Esophagus muscularis mucosa (tissue), 4 donors: ENCODE measurements around the gene CDH4. TPM values are rescaled to one million over a fixed set of nuclear protein-coding genes. Genes with fewer than 3 reads are reported as not detected.
"Not testable (repeated sequence)": the region's sequence is repeated elsewhere in the genome, so short reads cannot be mapped to it uniquely, and the experiment has no call there.

Source experiments
- DNase-seq: peaks from one replicate; pipeline ENCODE4 v3.0.0-alpha.2; 2017; ENCODE audit errors: extremely low spot score
- H3K27ac ChIP-seq, 4 donors: fragments of 200-600 bp; sonication (generic); replicated peaks in 1 of 4; 1 replicate in 3 of 4; 2 replicates in 1 of 4; pipeline ENCODE4 v1.5.1; 2016 to 2019; ENCODE audit warnings: mild to moderate bottlenecking in 1 of 4
- H3K27me3 ChIP-seq, 4 donors: fragments of 200-600 bp; sonication (generic); one replicate each; pipeline versions ENCODE4 v1.5.1 to v1.6.0; 2016 to 2019
- H3K36me3 ChIP-seq, 4 donors: fragments of 200-600 bp; sonication (generic); one replicate each; pipeline ENCODE4 v1.5.1; 2016 to 2019
- H3K4me1 ChIP-seq, 4 donors: fragments of 200-600 bp; sonication (generic); one replicate each; pipeline ENCODE4 v1.5.1; 2016 to 2019
- H3K4me3 ChIP-seq, 4 donors: fragments of 200-600 bp; sonication (generic); 1 replicate in 2 of 4; 2 replicates in 2 of 4; pipeline ENCODE4 v1.5.1; 2016 to 2019; ENCODE audit warnings: mild to moderate bottlenecking in 4 of 4, moderate library complexity in 1 of 4
- H3K9me3 ChIP-seq, 4 donors: fragments of 200-600 bp; sonication (generic); 1 replicate in 3 of 4; 2 replicates in 1 of 4; pipeline ENCODE4 v1.5.1; 2016 to 2019
- CTCF ChIP-seq, 3 experiments: fragments of 200-600 bp in 2 of 3; fragments of 450-650 bp in 1 of 3; sonication (generic) in 2 of 3; IDR thresholded peaks; one replicate each; pipeline ENCODE4 v1.5.1; 2017 to 2019; ENCODE audit warnings: antibody characterized with exemption in 3 of 3, mild to moderate bottlenecking in 2 of 3, moderate library complexity in 1 of 3
- EP300 ChIP-seq: sonication (generic); formaldehyde crosslinking; IDR thresholded peaks from one replicate; pipeline ENCODE4 v1.6.1; 2017; ENCODE audit warnings: antibody characterized with exemption
- POLR2A ChIP-seq: fragments of 450-650 bp; IDR thresholded peaks from one replicate; pipeline ENCODE4 v1.6.1; 2017; ENCODE audit warnings: antibody characterized with exemption, moderate library complexity, mild to moderate bottlenecking, low read depth
- POLR2AphosphoS5 ChIP-seq, 2 donors: sonication (generic); formaldehyde crosslinking; IDR thresholded peaks; one replicate each; pipeline ENCODE4 v1.6.1; 2017; ENCODE audit warnings: antibody characterized with exemption in 2 of 2
- WGBS: methylation state at CpG from one replicate; pipeline ENCODE4 v1.1.5; 2018; 5-methylcytosine and 5-hydroxymethylcytosine counted together
- intact Hi-C: fragments of 100-400 bp; cut with DNase I; formaldehyde crosslinking; loops from one replicate; pipeline ENCODE4 v1.15.1; 2023
- total RNA-seq, 4 donors: library from RNA; depleted of rRNA; stranded (reverse); fragments of >200 nt; gene quantifications; one replicate each; pipeline versions ENCODE4 v1.1.0 to v1.2.1, GENCODE V29; 2016

The CDH4 gene
- total RNA-seq, 4 donors from 2014 or later, result 0.42 to 1.3 (median 0.48) TPM

DNA sequence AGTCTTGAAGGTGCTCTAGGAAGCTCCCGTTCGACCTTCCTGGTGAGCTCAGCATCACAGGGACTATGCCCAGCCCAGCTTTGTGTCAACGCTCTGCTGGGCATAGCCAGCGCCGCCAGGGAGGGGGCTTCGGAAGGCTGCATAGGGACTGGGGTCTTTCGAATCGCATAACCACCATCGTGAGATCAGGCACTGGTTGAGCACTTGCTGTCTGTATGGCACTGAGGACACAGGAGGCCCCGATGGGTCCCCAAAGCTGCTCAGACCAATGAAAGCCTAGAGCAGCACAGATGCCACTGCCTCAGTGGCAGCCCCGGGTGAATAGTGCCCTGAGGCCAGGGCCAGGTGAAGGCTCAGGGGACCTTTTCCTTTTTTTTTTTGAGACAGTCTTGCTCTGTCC lies 716.9 kb downstream of the CDH4 start:
- DNase-seq, result no peak
- Histone ChIP-seq H3K27ac (no peak overlapping the region), H3K36me3 (peaks cover 10 to 25% (median 19%) of the 10 kb centered on the region in 4 donors), H3K4me3 (no peak overlapping the region), H3K9me3 (no peaks in the 10 kb centered on the region), H3K4me1 (peaks cover 0 to 9% (median 3%) of the 10 kb centered on the region in 4 donors), H3K27me3 (peaks cover 0 to 43% (median 15%) of the 10 kb centered on the region in 4 donors)
- intact Hi-C loops, result no loop called here
- TF ChIP-seq POLR2AphosphoS5 (IDR thresholded peaks at IDR 0.05), result no peak
- no peak for TF ChIP-seq EP300
- TF ChIP-seq CTCF (IDR thresholded peaks at IDR 0.05), result no peak
- TF ChIP-seq POLR2A, result no peak
- 90% methylated on average over 11 of the region's 11 CpGs for WGBS

DNA sequence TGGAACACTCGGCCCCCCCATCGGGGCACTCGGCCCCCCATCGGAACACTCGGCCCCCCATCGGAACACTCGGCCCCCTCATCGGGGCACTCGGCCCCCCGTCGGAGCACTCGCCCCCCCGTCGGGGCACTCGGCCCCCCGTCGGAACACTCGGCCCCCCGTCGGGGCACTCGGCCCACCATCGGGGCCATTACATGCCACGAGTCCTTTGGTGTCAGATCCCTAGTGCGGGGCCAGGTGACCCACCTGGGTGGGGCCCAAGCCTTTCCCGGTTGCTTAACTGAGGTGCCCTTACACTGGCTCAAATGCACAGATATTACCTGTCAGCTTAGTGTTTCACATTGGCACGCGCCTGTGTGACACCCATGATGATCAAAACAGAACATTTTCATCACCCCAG lies 717.7 kb downstream of the CDH4 start:
- TF ChIP-seq EP300, result no peak
- no peak for TF ChIP-seq CTCF (IDR thresholded peaks at IDR 0.05)
- TF ChIP-seq POLR2AphosphoS5 (IDR thresholded peaks at IDR 0.05), result no peak
- TF ChIP-seq POLR2A, result no peak
- 90% methylated on average over 6 of the region's 27 CpGs for WGBS
- intact Hi-C loops, result no loop called here
- Histone ChIP-seq H3K27ac (no peak overlapping the region), H3K4me1 (peaks cover 0 to 9% (median 3%) of the 10 kb centered on the region in 4 donors), H3K9me3 (no peaks in the 10 kb centered on the region), H3K36me3 (peaks cover 10 to 31% (median 27%) of the 10 kb centered on the region in 4 donors), H3K4me3 (no peak overlapping the region), H3K27me3 (peaks cover 0 to 42% (median 15%) of the 10 kb centered on the region in 4 donors)
- DNase-seq, result no peak

- DNase-seq, result no peak
- H3K9me3 ChIP-seq, result no peaks in the 10 kb centered on the region
- peaks cover 0 to 8% (median 3%) of the 10 kb centered on the region in 4 donors for H3K4me1 ChIP-seq
- WGBS, result 89% methylated on average over 14 of the region's 14 CpGs
- H3K27me3 ChIP-seq, result peaks cover 0 to 37% (median 10%) of the 10 kb centered on the region in 4 donors
- TF ChIP-seq EP300, result no peak
- TF ChIP-seq POLR2AphosphoS5 (IDR thresholded peaks at IDR 0.05), result no peak
- no peak for TF ChIP-seq CTCF (IDR thresholded peaks at IDR 0.05)
- no peak for TF ChIP-seq POLR2A
- H3K36me3 ChIP-seq, result peaks cover 10 to 32% (median 27%) of the 10 kb centered on the region in 4 donors
- no peak overlapping the region for H3K4me3 ChIP-seq
- H3K27ac ChIP-seq, result no peak overlapping the region
- intact Hi-C loops, result no loop called here
Measured at GRCh38 chr20:61970357-61970756, 718.3 kb downstream of the CDH4 start.

DNA sequence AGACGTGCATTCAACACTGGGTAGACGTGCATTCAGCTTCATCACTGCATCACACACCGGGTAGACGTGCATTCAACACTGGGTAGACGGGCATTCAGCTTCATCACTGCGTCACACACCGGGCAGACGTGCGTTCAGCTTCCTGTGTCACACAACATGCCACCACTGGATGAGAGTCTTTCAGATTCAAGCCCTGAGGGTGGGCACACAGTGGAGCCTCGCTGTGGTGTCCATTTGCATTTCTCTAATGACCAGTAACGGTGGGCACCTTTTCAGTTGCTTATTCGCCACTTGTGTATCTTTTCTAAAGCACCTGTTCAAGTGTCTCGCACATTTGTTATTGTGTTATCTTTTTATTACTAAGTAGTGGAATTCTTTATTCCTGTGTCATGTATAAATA lies 719.5 kb downstream of the CDH4 start:
- intact Hi-C loops, H3K27ac ChIP-seq, H3K9me3 ChIP-seq, H3K4me3 ChIP-seq, DNase-seq, H3K4me1 ChIP-seq: not testable (repeated sequence)
- Histone ChIP-seq H3K36me3 (peaks cover 10 to 44% (median 35%) of the 10 kb centered on the region in 4 donors), H3K27me3 (peaks cover 0 to 24% (median 0%) of the 10 kb centered on the region in 4 donors)
- 92% methylated on average over 13 of the region's 13 CpGs for WGBS

- TF ChIP-seq CTCF (IDR thresholded peaks at IDR 0.05) (no peak), POLR2A (no peak), POLR2AphosphoS5 (IDR thresholded peaks at IDR 0.05) (no peak), EP300 (no peak)
- H3K36me3 ChIP-seq, result peaks cover 10 to 56% (median 37%) of the 10 kb centered on the region in 4 donors
- no peak overlapping the region for H3K27ac ChIP-seq
- 92% methylated on average over 26 of the region's 27 CpGs for WGBS
- H3K9me3 ChIP-seq, result no peaks in the 10 kb centered on the region
- intact Hi-C loops, result no loop called here
- H3K4me1 ChIP-seq, result no peaks in the 10 kb centered on the region
- no peak for DNase-seq
- H3K4me3 ChIP-seq, result no peak overlapping the region
- H3K27me3 ChIP-seq, result peaks cover 0 to 15% (median 0%) of the 10 kb centered on the region in 4 donors
Measured at GRCh38 chr20:61972636-61973508, 720.8 kb downstream of the CDH4 start.
